HCT116 (cell line): ENCODE data around the gene NEDD4. TPM values are rescaled to one million over a fixed set of nuclear protein-coding genes. Genes with fewer than 3 reads are reported as not detected.
"Not testable (repeated sequence)": the region's sequence is repeated elsewhere in the genome, so short reads cannot be mapped to it uniquely, and the experiment has no call there.

Source experiments
- ATAC-seq: fragments of 200-7000 bp; cut with Tn5 transposase; 2 replicates; pipeline ENCODE4 v1.9.1; 2020; ENCODE audit warnings: mild to moderate bottlenecking, moderate library complexity
- BruUV-seq: library from RNA; stranded (reverse); fragments of 400-500 nt; replicated peaks from 2 replicates; lab custom pipeline; 2021; lab: Mats Ljungman, UMichigan
- CTCF ChIA-PET: fragments of 300-600 bp; sonication (Branson Sonifier 250); formaldehyde crosslinking; loops from one replicate; lab custom pipeline; 2021; ENCODE audit warnings: antibody characterized with exemption; lab: Charles Lee
- POLR2A ChIA-PET: fragments of 300-600, 350-600 bp; sonication (Branson Sonifier 250); formaldehyde crosslinking; loops from one replicate; lab custom pipeline; 2021; ENCODE audit warnings: antibody characterized with exemption; lab: Charles Lee
- RAD21 ChIA-PET, 2 experiments: fragments of 300-600 bp; sonication (Branson Sonifier 250); formaldehyde crosslinking; loops; one replicate each; lab custom pipeline; 2023; ENCODE audit warnings: low total read pairs in 2 of 2; ENCODE audit not compliant: uncharacterized antibody in 2 of 2, unreplicated experiment in 2 of 2, low non-redundant PET in 1 of 2; lab: Charles Lee
- DNase-seq: peaks from one replicate; pipeline ENCODE4 v3.0.0-alpha.2; 2010; ENCODE audit warnings: low read depth, low spot score
- H2AFZ ChIP-seq: fragments of 200-600 bp; shearing (Covaris generic), sonication (generic); 2 replicates; pipeline ENCODE4 v1.6.1; 2017; ENCODE audit warnings: low read depth, mixed run types, mixed read lengths, antibody characterized with exemption, low read length; ENCODE audit not compliant: poor library complexity, severe bottlenecking
- H3K27ac ChIP-seq: 2 replicates; pipeline ENCODE4 v1.5.1; 2012; ENCODE audit warnings: low read depth, low read length
- H3K27me3 ChIP-seq: fragments of 200-600 bp; sonication (generic); 2 replicates; pipeline ENCODE4 v1.6.1; 2016; ENCODE audit warnings: mixed run types, low read length, mixed read lengths; ENCODE audit not compliant: insufficient read depth
- H3K36me3 ChIP-seq, 2 experiments: fragments of 200-500 bp in 1 of 2; fragments of 200-600 bp in 1 of 2; sonication (Bioruptor generic) in 1 of 2; sonication (generic) in 1 of 2; 2 replicates each; pipeline versions ENCODE4 v1.5.1 to v1.6.1; 2014 to 2016; ENCODE audit warnings: low read length in 2 of 2, inconsistent platforms in 1 of 2, mixed read lengths in 1 of 2, mixed run types in 1 of 2; ENCODE audit not compliant: insufficient read depth in 2 of 2, control insufficient read depth in 1 of 2
- H3K4me1 ChIP-seq, 2 experiments: fragments of 200-600 bp in 1 of 2; sonication (generic) in 1 of 2; 2 replicates each; pipeline versions ENCODE4 v1.5.1 to v1.6.1; 2012 to 2017; ENCODE audit warnings: low read length in 2 of 2, inconsistent platforms in 1 of 2, mild to moderate bottlenecking in 1 of 2, mixed read lengths in 1 of 2, mixed run types in 1 of 2, moderate library complexity in 1 of 2; ENCODE audit not compliant: insufficient read depth in 2 of 2, control insufficient read depth in 1 of 2
- H3K4me2 ChIP-seq: fragments of 200-600 bp; sonication (generic); 2 replicates; pipeline ENCODE4 v1.6.1; 2017; ENCODE audit warnings: mixed run types, low read length, mixed read lengths
- H3K4me3 ChIP-seq, 2 experiments: fragments of 200-600 bp in 1 of 2; sonication (generic) in 1 of 2; replicated peaks in 1 of 2; 2 replicates each; pipeline ENCODE4 v1.5.1; 2011 to 2016; ENCODE audit warnings: low read length in 2 of 2, control low read depth in 1 of 2, low read depth in 1 of 2, mild to moderate bottlenecking in 1 of 2, mixed read lengths in 1 of 2, mixed run types in 1 of 2
- H3K79me2 ChIP-seq: fragments of 200-600 bp; sonication (generic); 2 replicates; pipeline ENCODE4 v1.6.1; 2017; ENCODE audit warnings: mild to moderate bottlenecking, mixed run types, low read length, moderate library complexity, mixed read lengths; ENCODE audit not compliant: insufficient read depth
- H3K9ac ChIP-seq: fragments of 200-600 bp; sonication (generic); 2 replicates; pipeline ENCODE4 v1.6.1; 2016; ENCODE audit warnings: low read length, mixed read lengths
- H3K9me2 ChIP-seq: fragments of 200-600 bp; sonication (generic), shearing (Covaris generic); 2 replicates; pipeline ENCODE4 v1.6.1; 2017; ENCODE audit warnings: mixed run types, mild to moderate bottlenecking, moderate library complexity; ENCODE audit not compliant: insufficient read depth
- H3K9me3 ChIP-seq, 2 experiments: fragments of 200-500 bp in 1 of 2; fragments of 200-600 bp in 1 of 2; sonication (Bioruptor generic) in 1 of 2; sonication (generic) in 1 of 2; 2 replicates each; pipeline ENCODE4 v1.6.1; 2014 to 2017; ENCODE audit warnings: low read length in 2 of 2, mixed read lengths in 2 of 2, inconsistent platforms in 1 of 2, low read depth in 1 of 2, mild to moderate bottlenecking in 1 of 2, mixed run types in 1 of 2, moderate library complexity in 1 of 2; ENCODE audit not compliant: control insufficient read depth in 1 of 2, insufficient read depth in 1 of 2
- H4K20me1 ChIP-seq: fragments of 200-600 bp; sonication (generic), shearing (Covaris generic); 2 replicates; pipeline ENCODE4 v1.6.1; 2017; ENCODE audit warnings: mixed run types, mild to moderate bottlenecking, moderate library complexity; ENCODE audit not compliant: insufficient read depth
- intact Hi-C: fragments of 100-400 bp; cut with micrococcal nuclease; formaldehyde crosslinking; loops from 2 replicates; pipeline ENCODE4 v1.10.0; 2022
- total RNA-seq: library from RNA; stranded (reverse); gene quantifications from one replicate; pipeline ENCODE4 v1.2.1, GENCODE V29; 2021; ENCODE audit not compliant: unreplicated experiment

Gene NEDD4
- total RNA-seq, 1 experiment from 2014 or later, result 13.7 TPM

DNA sequence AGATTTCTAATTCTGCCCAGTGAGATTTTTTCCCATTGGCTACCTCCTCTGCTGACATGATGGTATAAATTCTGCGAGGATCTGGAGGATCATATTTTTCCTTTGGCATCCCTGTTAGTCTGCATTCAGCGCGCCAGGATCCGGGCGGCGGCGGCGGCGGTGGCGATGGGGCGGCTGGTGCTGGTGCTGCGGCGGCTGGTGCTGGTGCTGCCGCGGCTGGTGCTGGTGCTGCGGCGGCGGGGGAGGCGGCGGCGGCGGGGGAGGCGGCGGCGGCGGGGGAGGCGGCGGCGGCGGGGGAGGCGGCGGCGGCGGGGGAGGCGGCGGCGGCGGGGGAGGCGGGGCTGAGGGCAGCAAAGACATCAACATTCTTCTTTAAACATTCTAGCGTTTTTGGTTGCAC lies 13.6 kb upstream of the NEDD4 start:
- H3K9me2 ChIP-seq, CTCF ChIA-PET, H2AFZ ChIP-seq, intact Hi-C loops, H4K20me1 ChIP-seq, H3K27me3 ChIP-seq, H3K79me2 ChIP-seq, RAD21 ChIA-PET, H3K4me1 ChIP-seq, POLR2A ChIA-PET, H3K36me3 ChIP-seq, H3K9me3 ChIP-seq, BruUV-seq, H3K9ac ChIP-seq, DNase-seq, H3K27ac ChIP-seq: not testable (repeated sequence)
- ATAC-seq, result peak; percentile 47
- peak overlapping the region; percentile 32 to 37 for H3K4me3 ChIP-seq
- peak overlapping the region; percentile 63 for H3K4me2 ChIP-seq

DNA sequence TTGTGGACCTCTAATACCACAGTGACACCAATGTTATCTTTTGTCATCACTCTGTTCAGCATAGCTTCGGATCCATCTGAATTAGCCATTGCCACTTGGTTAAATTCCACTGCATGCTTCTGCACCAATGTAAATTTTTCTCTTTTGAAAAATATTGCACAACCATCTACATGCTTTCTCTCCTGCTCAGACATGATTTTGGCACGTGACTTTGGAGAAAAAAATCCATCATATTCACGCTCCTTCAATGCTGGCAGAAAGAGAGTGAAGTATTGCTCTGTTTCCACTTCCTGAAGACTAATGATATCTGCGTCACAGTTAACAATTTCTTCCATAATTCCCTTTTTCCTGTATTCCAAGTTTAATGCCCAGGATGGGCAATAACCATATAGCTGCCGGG lies 13.0 kb upstream of the NEDD4 start:
- RAD21 ChIA-PET, H3K27ac ChIP-seq, CTCF ChIA-PET, ATAC-seq, H3K9me3 ChIP-seq, H3K27me3 ChIP-seq, BruUV-seq, intact Hi-C loops, H4K20me1 ChIP-seq, DNase-seq, H3K4me1 ChIP-seq, H3K36me3 ChIP-seq, H3K9ac ChIP-seq, POLR2A ChIA-PET, H3K9me2 ChIP-seq, H3K79me2 ChIP-seq: not testable (repeated sequence)
- H3K4me3 ChIP-seq, result peak overlapping the region; percentile 29 to 32
- H3K4me2 ChIP-seq, result peak overlapping the region; percentile 63
- H2AFZ ChIP-seq, result peak overlapping the region; percentile 76

DNA sequence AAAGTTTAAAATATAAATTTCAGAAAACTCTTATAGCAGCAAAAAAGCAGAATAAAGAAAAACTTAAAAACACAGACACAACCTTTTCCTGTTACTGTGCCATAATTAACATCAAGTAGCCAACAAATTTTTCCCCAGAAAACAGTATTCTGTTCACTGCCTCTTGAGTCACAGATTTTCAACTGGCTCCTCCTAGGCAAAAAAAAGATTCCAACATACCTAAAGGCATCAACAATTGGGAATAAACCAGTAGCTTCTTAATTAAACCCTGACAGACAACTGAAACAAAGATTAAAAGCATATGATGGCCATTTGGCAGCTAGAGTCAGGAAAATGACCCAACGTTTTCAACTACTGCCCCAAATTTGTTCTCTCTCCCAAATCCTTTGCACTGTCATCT lies 10.9 kb upstream of the NEDD4 start:
- H3K9ac ChIP-seq, H3K9me2 ChIP-seq, CTCF ChIA-PET: not testable (repeated sequence)

More for the DNA sequence above, 10.9 kb upstream of the NEDD4 start:
- H3K27ac ChIP-seq, H3K79me2 ChIP-seq, DNase-seq, H3K27me3 ChIP-seq, H3K9me3 ChIP-seq, H3K4me3 ChIP-seq, POLR2A ChIA-PET, H3K4me2 ChIP-seq, intact Hi-C loops, H3K36me3 ChIP-seq, H2AFZ ChIP-seq, BruUV-seq, ATAC-seq, RAD21 ChIA-PET, H3K4me1 ChIP-seq, H4K20me1 ChIP-seq: not testable (repeated sequence)
